ENCODE results near the gene LSM14B.

Gene LSM14B

DNA sequence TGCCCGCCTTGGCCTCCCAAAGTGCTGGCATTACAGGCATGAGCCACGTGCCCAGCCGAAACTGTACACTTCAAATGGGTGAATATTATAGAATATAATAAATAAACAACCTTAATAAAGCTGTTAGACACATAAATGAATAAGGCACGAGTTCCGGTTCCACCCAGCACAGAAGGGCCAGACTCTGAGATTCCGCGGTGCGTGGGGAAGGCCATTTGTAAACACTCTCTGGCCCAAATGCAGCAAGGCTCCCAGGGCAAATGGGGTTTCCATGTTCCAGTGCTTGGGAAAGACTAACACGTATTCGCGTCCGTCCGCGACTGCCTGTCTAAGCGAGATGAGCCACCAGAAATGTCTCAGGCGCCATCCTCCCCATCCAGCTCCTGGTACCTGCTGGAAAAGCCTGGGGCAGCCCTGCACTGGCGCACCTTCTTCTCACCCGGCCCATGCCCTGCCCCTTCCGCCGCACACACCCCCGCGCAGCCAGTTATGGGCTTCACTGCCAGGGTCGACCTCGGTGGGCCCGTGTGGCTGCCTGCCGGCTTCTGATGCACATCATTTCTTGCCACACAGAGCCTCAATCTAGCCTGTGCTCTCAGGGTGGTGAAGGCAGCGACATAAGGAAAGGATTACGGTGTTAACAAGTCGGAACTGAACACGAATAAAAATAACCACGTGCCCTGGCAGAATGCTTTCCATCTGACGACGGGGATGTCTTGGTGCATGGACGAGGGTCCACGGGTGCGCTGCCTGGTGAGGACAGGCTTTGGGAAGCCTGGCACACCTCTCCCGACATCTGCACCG, 5.5 kb upstream of the LSM14B start:
- no peaks in the 10 kb centered on the region for H3K36me3 ChIP-seq (ENCODE audit: control insufficient read depth, insufficient read depth, low read length)
- no peak overlapping the region for H3K4me3 ChIP-seq (ENCODE audit: low read length)
- H3K27me3 ChIP-seq (ENCODE audit: control insufficient read depth, insufficient read depth, low read length) = peaks cover 29% of the 10 kb centered on the region
- no peak overlapping the region for H3K9ac ChIP-seq (ENCODE audit: low read length)
- H3K9me3 ChIP-seq (ENCODE audit: control insufficient read depth, low read length) = no peaks in the 10 kb centered on the region
- H3K4me1 ChIP-seq (ENCODE audit: control insufficient read depth, insufficient read depth, low read length) = no peaks in the 10 kb centered on the region

DNA sequence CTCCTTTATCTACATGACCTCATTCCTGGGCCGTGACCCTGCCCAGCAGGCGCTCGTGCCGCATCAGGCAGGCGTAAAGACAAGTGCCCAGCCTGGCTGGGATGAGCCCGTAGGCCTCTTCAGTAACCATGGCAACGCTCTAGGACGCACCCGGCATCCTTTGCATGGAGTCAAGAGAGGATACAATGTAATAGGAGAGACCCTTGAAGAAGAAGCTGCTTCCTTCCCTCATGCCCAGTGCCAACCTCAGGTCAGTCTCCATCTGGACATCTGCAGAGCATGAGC, 5.0 kb upstream of the LSM14B start:
- Histone ChIP-seq H3K27me3 (ENCODE audit: control insufficient read depth, insufficient read depth, low read length) (peaks cover 29% of the 10 kb centered on the region), H3K4me1 (ENCODE audit: control insufficient read depth, insufficient read depth, low read length) (no peaks in the 10 kb centered on the region)

DNA sequence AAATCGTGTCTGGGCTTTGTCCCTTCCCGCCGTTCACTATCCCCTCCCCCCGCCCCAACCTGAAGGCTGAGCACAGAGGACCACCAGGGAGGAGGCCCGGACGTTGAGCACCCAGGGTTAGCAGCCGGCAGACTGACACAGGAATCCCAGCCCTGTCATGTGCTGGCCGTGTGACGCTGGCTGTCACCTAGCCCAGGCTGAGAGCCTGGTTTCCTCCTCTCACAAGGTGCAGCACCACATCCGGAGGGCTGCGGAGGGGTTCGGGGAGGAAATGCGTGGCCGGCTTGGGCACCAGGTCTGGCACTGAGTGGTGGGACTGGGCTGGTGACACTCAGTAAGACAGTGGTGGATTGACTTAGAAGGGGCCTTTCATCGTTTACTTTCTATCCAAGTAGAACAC, 4.6 kb upstream of the LSM14B start:
- Histone ChIP-seq H3K9me3 (ENCODE audit: control insufficient read depth, low read length) (no peaks in the 10 kb centered on the region), H3K36me3 (ENCODE audit: control insufficient read depth, insufficient read depth, low read length) (no peaks in the 10 kb centered on the region), H3K9ac (ENCODE audit: low read length) (no peak overlapping the region), H3K4me1 (ENCODE audit: control insufficient read depth, insufficient read depth, low read length) (no peaks in the 10 kb centered on the region), H3K27me3 (ENCODE audit: control insufficient read depth, insufficient read depth, low read length) (peaks cover 29% of the 10 kb centered on the region), H3K4me3 (ENCODE audit: low read length) (no peak overlapping the region)

More for the DNA sequence above, 5.0 kb upstream of the LSM14B start:
- no peak overlapping the region for H3K9ac ChIP-seq (ENCODE audit: low read length)
- no peaks in the 10 kb centered on the region for H3K9me3 ChIP-seq (ENCODE audit: control insufficient read depth, low read length)
- H3K4me3 ChIP-seq (ENCODE audit: low read length) = no peak overlapping the region
- H3K36me3 ChIP-seq (ENCODE audit: control insufficient read depth, insufficient read depth, low read length) = no peaks in the 10 kb centered on the region

DNA sequence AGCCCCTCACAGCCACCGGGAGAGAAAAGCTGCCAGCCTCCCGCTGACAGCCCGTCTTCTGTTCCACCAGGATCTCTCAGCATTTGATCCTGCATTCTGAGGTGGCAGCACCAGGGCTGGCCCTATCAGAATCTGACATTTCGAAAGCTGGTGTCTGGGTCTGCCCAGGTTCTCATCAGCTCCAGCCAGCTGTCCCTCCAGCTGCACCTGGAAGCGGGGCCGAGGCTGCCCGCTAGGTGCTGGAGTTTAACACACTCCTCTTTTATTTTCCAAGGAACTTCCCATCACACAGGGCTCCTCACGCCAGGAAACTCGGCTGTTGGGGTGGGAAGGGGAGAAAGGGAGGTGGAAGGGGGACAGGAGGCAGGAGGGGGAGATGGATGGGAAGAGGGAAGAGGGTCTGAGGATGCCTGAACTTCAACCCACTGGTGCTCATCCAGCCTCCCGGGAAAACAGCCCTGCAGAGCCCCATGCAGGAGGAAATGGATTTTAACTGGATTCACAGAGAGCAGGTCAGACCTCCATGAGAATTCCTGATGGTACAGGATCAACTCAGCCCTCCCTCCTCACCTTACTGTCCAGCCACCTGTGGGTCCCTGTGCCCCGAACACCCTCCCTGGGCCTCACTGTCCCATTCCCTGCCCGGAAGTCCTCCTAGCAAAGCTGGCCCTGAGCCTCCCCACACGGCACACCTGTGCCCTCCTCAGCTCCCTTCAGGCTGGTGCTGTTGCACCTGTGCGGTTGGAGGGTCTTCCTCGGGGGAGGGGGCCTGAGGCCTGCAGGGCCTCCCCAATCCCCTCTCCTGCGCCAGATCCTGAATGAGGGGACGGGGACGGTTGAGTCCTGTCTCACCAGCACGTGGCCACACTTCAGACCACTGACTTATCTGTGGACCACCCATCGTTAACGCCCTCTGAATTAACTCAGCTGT, 3.9 kb upstream of the LSM14B start:
- Histone ChIP-seq H3K4me1 (ENCODE audit: control insufficient read depth, insufficient read depth, low read length) (peaks cover 3% of the 10 kb centered on the region), H3K4me3 (ENCODE audit: low read length) (no peak overlapping the region), H3K36me3 (ENCODE audit: control insufficient read depth, insufficient read depth, low read length) (no peaks in the 10 kb centered on the region), H3K9ac (ENCODE audit: low read length) (no peak overlapping the region), H3K9me3 (ENCODE audit: control insufficient read depth, low read length) (no peaks in the 10 kb centered on the region), H3K27me3 (ENCODE audit: control insufficient read depth, insufficient read depth, low read length) (peaks cover 29% of the 10 kb centered on the region)

DNA sequence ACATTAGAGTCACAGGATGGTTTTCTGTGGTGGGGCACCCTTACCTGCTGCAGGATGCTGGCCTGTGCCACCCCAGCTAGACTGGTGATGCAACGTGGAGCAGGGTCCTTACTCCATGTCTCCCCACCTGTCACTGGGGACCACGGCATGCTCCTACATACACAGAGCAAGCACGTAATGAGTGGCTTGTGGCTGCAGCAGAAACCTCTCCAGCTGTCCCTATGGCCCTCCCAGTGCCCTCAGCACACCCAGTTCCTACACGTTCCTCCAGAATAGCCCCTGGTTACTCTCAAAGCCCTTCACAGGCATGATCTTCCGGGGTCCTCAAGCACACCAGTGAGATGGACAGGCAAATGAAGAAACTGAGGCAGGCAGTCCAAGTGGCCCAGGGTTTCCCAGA, 3.2 kb upstream of the LSM14B start:
- no peak overlapping the region for H3K9ac ChIP-seq (ENCODE audit: low read length)
- peaks cover 29% of the 10 kb centered on the region for H3K27me3 ChIP-seq (ENCODE audit: control insufficient read depth, insufficient read depth, low read length)
- H3K4me3 ChIP-seq (ENCODE audit: low read length) = no peak overlapping the region
- H3K36me3 ChIP-seq (ENCODE audit: control insufficient read depth, insufficient read depth, low read length) = no peaks in the 10 kb centered on the region
- peaks cover 11% of the 10 kb centered on the region for H3K4me1 ChIP-seq (ENCODE audit: control insufficient read depth, insufficient read depth, low read length)
- no peaks in the 10 kb centered on the region for H3K9me3 ChIP-seq (ENCODE audit: control insufficient read depth, low read length)

DNA sequence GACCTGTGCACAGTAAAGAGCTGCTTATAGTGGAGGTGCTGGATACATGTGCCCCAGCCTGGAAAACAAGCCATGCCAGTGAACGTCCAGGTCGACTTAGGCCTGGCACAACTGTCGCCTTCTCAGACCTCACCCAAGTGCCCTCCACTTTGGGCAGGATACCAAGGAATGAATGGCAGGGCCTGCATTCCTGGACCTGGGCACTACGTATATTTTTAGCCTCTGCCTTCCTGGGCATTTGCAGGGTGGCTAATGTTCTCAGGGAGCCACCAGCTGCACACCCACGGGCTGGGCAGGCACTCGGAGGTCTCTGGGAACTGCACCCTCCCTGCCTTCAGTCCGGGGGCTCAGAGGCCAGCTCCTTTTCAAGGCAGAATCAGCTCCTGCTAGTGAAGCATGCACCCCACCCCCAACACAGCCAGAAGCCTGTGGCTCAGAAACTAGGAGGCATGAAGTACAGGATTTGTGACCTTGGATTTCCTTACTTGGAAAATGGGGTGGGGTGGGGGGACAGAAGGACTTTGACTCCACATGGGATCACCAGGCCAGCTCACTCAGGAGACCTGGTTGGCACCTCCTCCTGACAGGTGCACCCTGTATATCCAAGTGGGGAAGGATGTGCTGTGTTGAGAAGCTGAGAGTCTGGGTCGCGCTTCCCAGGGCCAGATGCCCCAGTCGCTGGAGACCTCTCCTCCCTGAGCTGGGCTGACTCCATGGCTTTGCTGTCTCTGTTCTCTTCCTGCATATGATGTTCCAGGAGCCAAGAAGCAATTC, 2.5 kb upstream of the LSM14B start:
- no peak overlapping the region for H3K9ac ChIP-seq (ENCODE audit: low read length)

DNA sequence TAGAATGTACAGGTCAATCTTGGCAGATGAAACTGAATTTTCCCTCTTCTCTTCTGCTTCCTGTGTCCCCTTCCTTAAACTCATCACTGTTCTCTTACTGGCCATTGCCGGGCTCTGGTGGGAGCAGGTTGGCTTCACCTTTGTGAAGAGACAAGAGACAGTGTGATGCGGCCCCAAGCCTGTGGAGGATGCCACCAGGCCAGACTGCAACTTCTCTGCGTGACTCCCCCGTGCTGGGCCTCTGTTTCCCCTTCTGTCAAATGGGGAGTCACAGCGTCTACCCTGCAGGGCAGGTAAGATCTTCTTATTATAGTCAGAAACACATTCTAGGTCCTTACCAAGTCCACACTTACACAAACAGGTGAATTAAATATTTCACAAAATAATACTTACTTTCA, 1.9 kb upstream of the LSM14B start:
- no peaks in the 10 kb centered on the region for H3K9me3 ChIP-seq (ENCODE audit: control insufficient read depth, low read length)

More for the DNA sequence above, 2.5 kb upstream of the LSM14B start:
- no peak overlapping the region for H3K4me3 ChIP-seq (ENCODE audit: low read length)
- peaks cover 27% of the 10 kb centered on the region for H3K27me3 ChIP-seq (ENCODE audit: control insufficient read depth, insufficient read depth, low read length)
- no peaks in the 10 kb centered on the region for H3K36me3 ChIP-seq (ENCODE audit: control insufficient read depth, insufficient read depth, low read length)
- H3K9me3 ChIP-seq (ENCODE audit: control insufficient read depth, low read length) = no peaks in the 10 kb centered on the region
- peaks cover 12% of the 10 kb centered on the region for H3K4me1 ChIP-seq (ENCODE audit: control insufficient read depth, insufficient read depth, low read length)

DNA sequence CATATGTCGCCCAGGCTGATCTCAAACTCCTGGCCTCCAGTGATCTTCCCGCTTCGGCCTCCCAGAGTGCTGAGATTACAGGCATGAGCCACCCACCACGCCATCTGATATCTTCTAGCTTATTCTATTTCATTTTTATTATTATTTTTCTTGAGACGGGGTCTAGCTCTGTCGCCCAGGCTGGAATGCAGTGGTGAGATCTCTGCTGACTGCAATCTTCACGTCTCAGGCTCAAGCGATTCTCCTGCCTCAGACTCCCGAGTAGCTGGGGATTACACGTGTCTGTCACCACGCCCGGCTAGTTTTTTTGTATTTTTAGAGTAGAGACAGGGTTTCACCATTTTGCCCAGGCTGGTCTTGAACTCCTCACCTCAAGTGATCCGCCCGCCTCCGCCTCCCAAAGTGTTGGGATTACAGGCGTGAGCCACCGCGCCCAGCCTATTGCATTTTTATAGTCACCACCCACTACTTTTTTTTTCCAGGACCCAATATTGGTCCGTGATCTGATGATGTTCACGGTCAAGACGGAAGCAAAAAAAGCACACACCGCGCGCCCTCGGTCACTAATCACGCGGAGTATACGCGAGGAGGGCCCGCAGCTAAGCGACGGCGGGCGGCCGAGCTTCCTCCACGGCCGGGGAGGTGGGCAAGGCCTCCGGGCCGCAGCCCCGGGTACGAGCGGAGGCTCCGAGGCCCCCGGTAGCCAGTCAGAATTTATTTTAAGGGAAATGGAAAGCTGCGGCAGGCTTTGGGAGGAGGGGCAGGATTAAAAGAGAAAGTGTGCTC, 1.1 kb upstream of the LSM14B start:
- H3K9ac ChIP-seq (ENCODE audit: low read length) = peak overlapping the region; percentile 72

More for the DNA sequence above, 1.9 kb upstream of the LSM14B start:
- Histone ChIP-seq H3K27me3 (ENCODE audit: control insufficient read depth, insufficient read depth, low read length) (peaks cover 24% of the 10 kb centered on the region), H3K36me3 (ENCODE audit: control insufficient read depth, insufficient read depth, low read length) (no peaks in the 10 kb centered on the region), H3K9ac (ENCODE audit: low read length) (no peak overlapping the region), H3K4me3 (ENCODE audit: low read length) (no peak overlapping the region), H3K4me1 (ENCODE audit: control insufficient read depth, insufficient read depth, low read length) (peaks cover 12% of the 10 kb centered on the region)

DNA sequence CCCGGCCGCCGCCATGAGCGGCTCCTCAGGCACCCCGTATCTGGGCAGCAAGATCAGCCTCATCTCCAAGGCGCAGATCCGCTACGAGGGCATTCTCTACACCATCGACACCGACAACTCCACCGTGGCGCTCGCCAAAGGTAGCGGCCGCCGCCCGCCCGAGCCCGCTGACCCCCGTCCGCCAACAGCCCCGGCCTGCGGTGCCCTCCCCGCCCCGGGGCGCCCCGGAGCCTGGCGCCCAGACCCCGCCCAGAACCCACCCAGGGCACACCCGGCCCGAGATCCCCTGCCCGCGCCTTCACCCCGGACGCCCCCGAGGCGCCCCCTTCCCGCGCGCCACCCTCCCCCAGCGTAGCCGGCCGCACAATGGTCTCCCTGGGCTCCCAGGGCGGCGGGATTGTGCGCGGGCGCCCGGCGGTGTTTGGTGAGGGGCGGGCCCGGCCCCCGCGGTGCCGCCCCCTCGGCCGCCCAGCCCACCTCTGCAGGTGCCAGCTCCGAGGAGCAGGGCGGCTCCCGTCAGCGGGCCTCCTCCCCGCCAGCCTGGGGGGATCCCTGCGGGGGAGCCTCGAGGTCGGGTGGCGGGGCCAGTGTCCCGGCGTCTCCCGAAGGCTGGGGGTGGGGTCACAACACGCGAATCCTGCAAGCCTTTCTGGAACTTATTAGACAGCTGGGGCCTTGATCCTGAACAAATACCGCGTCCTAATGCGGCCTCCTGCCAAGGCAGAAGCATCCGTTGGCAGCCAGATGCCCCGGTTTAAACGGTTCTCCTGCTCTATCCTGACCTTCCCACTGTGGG, 577 bp downstream of the LSM14B start:
- Histone ChIP-seq H3K9me3 (ENCODE audit: control insufficient read depth, low read length) (no peaks in the 10 kb centered on the region), H3K4me3 (ENCODE audit: low read length) (peak overlapping the region; percentile 28), H3K4me1 (ENCODE audit: control insufficient read depth, insufficient read depth, low read length) (peaks cover 12% of the 10 kb centered on the region), H3K9ac (ENCODE audit: low read length) (peak overlapping the region; percentile 54), H3K27me3 (ENCODE audit: control insufficient read depth, insufficient read depth, low read length) (peaks cover 14% of the 10 kb centered on the region), H3K36me3 (ENCODE audit: control insufficient read depth, insufficient read depth, low read length) (peaks cover 7% of the 10 kb centered on the region)

More for the DNA sequence above, 1.1 kb upstream of the LSM14B start:
- H3K9me3 ChIP-seq (ENCODE audit: control insufficient read depth, low read length) = no peaks in the 10 kb centered on the region
- H3K27me3 ChIP-seq (ENCODE audit: control insufficient read depth, insufficient read depth, low read length) = peaks cover 24% of the 10 kb centered on the region
- peaks cover 12% of the 10 kb centered on the region for H3K4me1 ChIP-seq (ENCODE audit: control insufficient read depth, insufficient read depth, low read length)
- peak overlapping the region; percentile 67 for H3K4me3 ChIP-seq (ENCODE audit: low read length)
- no peaks in the 10 kb centered on the region for H3K36me3 ChIP-seq (ENCODE audit: control insufficient read depth, insufficient read depth, low read length)

DNA sequence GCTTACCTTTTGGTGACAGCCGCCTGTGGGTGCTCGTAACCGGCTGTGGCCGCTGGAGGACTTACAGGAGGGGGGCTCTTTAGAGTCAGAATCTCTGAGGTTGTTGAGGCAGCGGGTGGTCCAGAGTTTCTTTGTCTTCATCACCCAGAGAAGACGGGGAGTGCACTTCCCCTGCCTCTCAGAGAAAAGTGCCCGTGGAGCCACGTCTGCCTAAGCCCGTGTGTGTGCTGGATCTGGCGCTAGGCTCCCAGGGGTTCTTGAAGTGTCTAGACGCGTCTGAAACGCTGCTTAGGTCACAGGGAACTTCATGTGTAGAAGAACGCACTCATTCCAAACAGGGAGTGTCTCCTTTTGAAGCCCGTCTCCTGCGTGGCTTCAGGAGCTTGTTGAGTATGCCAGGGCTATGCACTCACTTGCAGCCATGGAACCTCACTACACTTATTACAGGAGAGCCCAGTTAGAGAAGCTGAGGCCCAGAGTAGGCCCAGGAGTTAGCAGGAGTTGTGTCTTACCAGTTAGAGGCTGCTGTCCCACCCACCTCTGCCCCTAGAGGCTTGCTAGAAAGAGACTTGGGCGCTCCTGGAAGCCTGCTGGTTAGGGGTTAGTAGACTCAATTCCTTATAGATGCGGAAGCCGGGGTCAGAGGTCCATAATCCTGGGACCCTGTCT, 1.3 kb downstream of the LSM14B start:
- Histone ChIP-seq H3K9ac (ENCODE audit: low read length) (peak overlapping the region; percentile 54), H3K27me3 (ENCODE audit: control insufficient read depth, insufficient read depth, low read length) (peaks cover 7% of the 10 kb centered on the region), H3K9me3 (ENCODE audit: control insufficient read depth, low read length) (no peaks in the 10 kb centered on the region), H3K4me1 (ENCODE audit: control insufficient read depth, insufficient read depth, low read length) (peaks cover 12% of the 10 kb centered on the region), H3K4me3 (ENCODE audit: low read length) (peak overlapping the region; percentile 28), H3K36me3 (ENCODE audit: control insufficient read depth, insufficient read depth, low read length) (peaks cover 7% of the 10 kb centered on the region)
